ENCODE results near the gene ZNF574. TPM values are rescaled to one million over a fixed set of nuclear protein-coding genes. Genes with fewer than 3 reads are reported as not detected.

ZNF574 gene
- polyA plus RNA-seq, 1 of the 3 experiments (the other 2 are of a cell fraction), result 8.5 TPM

DNA sequence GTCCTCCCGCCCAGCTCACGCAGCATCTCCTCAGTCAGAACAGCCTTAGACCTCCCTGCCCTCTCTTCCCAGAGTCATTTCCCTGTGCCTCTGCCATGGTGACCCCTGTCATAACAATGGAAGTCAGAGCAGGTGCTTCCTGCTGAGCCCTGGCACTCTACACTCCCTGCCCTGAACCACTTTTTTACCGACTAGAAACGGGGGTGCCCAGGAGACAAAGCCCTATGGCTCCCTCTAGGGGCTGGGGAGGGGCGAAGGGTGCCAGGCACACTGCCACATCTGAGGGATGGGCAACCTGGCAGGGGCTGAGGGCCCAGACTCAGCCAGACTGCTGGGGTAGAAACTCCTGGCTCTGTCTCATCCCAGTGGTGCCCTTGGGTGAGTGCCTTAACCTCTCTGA, 16.4 kb downstream of the ZNF574 start:
- Histone ChIP-seq H3K36me3 (replicated peaks in 1 of 2; ENCODE audit: control insufficient read depth in 1 of 2, insufficient read depth in 2 of 2, low read length in 1 of 2) (no peaks in the 10 kb centered on the region), H3K9me2 (no peaks in the 10 kb centered on the region), H3K79me2 (ENCODE audit: insufficient read depth) (no peaks in the 10 kb centered on the region), H3K27me3 (ENCODE audit: insufficient read depth) (no peaks in the 10 kb centered on the region), H3K4me2 (no peak overlapping the region), H3K9ac (no peak overlapping the region), H3K4me3 (ENCODE audit: low read depth in 2 of 2, low read length in 1 of 2) (no peak overlapping the region), H4K20me1 (ENCODE audit: insufficient read depth) (no peaks in the 10 kb centered on the region), H3K4me1 (ENCODE audit: control insufficient read depth in 1 of 2, insufficient read depth in 2 of 2, low read depth in 1 of 2, low read length in 1 of 2) (peaks cover 5 to 16% of the 10 kb centered on the region in 2 experiments; a peak in 3 of 4 replicates), H2AFZ (ENCODE audit: low read depth) (no peak overlapping the region), H3K9me3 (no peaks in the 10 kb centered on the region), H3F3A (replicated peaks; ENCODE audit: insufficient read depth) (peaks cover 7% of the 10 kb centered on the region), H3K27ac (ENCODE audit: low read depth in 2 of 2, low read length in 1 of 2) (no peak overlapping the region)
- TF ChIP-seq MEF2A (IDR thresholded peaks at IDR 0.05; ENCODE audit: borderline replicate concordance, low read depth) (no peak), RAD21 (IDR thresholded peaks at IDR 0.05; ENCODE audit: low read length) (peak; percentile 32)
- TF ChIP-seq, protein P1, sequence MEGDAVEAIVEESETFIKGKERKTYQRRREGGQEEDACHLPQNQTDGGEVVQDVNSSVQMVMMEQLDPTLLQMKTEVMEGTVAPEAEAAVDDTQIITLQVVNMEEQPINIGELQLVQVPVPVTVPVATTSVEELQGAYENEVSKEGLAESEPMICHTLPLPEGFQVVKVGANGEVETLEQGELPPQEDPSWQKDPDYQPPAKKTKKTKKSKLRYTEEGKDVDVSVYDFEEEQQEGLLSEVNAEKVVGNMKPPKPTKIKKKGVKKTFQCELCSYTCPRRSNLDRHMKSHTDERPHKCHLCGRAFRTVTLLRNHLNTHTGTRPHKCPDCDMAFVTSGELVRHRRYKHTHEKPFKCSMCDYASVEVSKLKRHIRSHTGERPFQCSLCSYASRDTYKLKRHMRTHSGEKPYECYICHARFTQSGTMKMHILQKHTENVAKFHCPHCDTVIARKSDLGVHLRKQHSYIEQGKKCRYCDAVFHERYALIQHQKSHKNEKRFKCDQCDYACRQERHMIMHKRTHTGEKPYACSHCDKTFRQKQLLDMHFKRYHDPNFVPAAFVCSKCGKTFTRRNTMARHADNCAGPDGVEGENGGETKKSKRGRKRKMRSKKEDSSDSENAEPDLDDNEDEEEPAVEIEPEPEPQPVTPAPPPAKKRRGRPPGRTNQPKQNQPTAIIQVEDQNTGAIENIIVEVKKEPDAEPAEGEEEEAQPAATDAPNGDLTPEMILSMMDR (IDR thresholded peaks at IDR 0.05), result peak; percentile 53
- CTCF ChIA-PET, result interaction anchor here (0.8 to 5.1 kb wide), 4 partner anchors 16 to 91 kb away, joined by 3 to 27 read pairs (median 4); no protein-coding TSS in a partner anchor
- peak; percentile 63 for DNase-seq
- WGBS (ENCODE audit: low lambda C conversion rate), result 75% methylated on average over 5 of the region's 5 CpGs
- POLR2A ChIA-PET, result no interaction called here

DNA sequence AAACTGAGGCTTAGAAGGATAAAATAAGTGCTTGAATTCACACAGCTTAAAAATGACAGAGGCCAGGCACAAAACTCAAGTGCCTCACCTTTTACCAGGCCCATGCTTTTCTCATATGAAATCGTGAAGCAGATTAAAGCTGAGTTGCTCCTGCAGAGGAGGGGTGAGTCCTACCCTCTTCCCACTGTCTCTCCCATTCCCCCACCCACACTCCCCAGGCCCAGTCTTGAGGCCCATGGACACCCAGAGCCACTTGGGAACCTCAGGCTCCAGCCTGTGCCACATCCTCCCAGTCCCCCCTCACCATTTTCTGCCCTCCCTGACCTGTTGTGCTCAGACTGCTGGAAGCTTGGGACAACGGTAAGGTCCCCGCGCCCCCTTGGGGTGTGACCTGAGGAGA, 17.5 kb downstream of the ZNF574 start:
- Histone ChIP-seq H3F3A (replicated peaks; ENCODE audit: insufficient read depth) (peaks cover 6% of the 10 kb centered on the region), H3K9me2 (no peaks in the 10 kb centered on the region), H3K79me2 (ENCODE audit: insufficient read depth) (no peaks in the 10 kb centered on the region), H3K9me3 (no peaks in the 10 kb centered on the region), H4K20me1 (ENCODE audit: insufficient read depth) (no peaks in the 10 kb centered on the region), H3K4me1 (ENCODE audit: control insufficient read depth in 1 of 2, insufficient read depth in 2 of 2, low read depth in 1 of 2, low read length in 1 of 2) (peaks cover 5 to 6% of the 10 kb centered on the region in 2 experiments; a peak in 3 of 4 replicates), H3K27me3 (ENCODE audit: insufficient read depth) (no peaks in the 10 kb centered on the region), H3K36me3 (replicated peaks in 1 of 2; ENCODE audit: control insufficient read depth in 1 of 2, insufficient read depth in 2 of 2, low read length in 1 of 2) (no peaks in the 10 kb centered on the region), H3K4me2 (no peak overlapping the region), H3K9ac (no peak overlapping the region), H3K4me3 (ENCODE audit: low read depth in 2 of 2, low read length in 1 of 2) (no peak overlapping the region), H2AFZ (ENCODE audit: low read depth) (no peak overlapping the region), H3K27ac (ENCODE audit: low read depth in 2 of 2, low read length in 1 of 2) (no peak overlapping the region)
- ChIA-PET POLR2A (no interaction called here), CTCF (interaction anchor here (5.1 kb wide), 1 partner anchor 15 kb away, joined by 27 read pairs; no protein-coding TSS in a partner anchor)
- WGBS (ENCODE audit: low lambda C conversion rate), result 74% methylated on average over 4 of the region's 4 CpGs
- DNase-seq, result no peak
- no peak for TF ChIP-seq GATA2 (CRISPR knock-in tag; IDR thresholded peaks at IDR 0.05)
- TF ChIP-seq FOXJ3 (CRISPR knock-in tag; IDR thresholded peaks at IDR 0.05), result no peak
- TF ChIP-seq, protein P2, sequence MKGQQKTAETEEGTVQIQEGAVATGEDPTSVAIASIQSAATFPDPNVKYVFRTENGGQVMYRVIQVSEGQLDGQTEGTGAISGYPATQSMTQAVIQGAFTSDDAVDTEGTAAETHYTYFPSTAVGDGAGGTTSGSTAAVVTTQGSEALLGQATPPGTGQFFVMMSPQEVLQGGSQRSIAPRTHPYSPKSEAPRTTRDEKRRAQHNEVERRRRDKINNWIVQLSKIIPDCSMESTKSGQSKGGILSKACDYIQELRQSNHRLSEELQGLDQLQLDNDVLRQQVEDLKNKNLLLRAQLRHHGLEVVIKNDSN (IDR thresholded peaks at IDR 0.05; ENCODE audit: borderline replicate concordance, low read depth), result no peak
- no peak for TF ChIP-seq EP300 (IDR thresholded peaks at IDR 0.05; ENCODE audit: borderline replicate concordance in 1 of 2, low read depth in 1 of 2, low read length in 1 of 2)

DNA sequence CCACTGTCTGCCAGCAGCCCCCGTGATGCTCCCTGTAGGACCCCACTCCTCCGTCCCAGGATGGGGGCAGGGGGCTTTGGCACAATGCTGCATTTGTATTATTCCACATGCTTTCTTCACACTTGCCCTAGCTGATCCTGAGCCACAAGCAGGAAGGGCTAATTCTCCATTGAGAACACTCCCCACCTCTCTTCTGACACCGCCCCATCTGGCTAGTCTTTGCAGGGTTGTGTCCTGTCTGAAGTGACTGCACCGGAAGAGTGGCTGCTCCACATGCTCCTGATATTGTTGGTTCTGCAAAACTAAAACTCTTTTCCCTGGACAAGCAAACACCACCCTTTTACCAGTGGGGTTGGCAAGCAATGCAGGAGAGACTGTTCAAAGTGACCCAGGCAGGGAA, 18.0 kb downstream of the ZNF574 start:
- Histone ChIP-seq H3K4me1 (ENCODE audit: control insufficient read depth in 1 of 2, insufficient read depth in 2 of 2, low read depth in 1 of 2, low read length in 1 of 2) (peaks cover 2 to 8% of the 10 kb centered on the region in 2 experiments; a peak in 3 of 4 replicates), H3K27me3 (ENCODE audit: insufficient read depth) (no peaks in the 10 kb centered on the region), H3K9me3 (no peaks in the 10 kb centered on the region), H3K27ac (ENCODE audit: low read depth in 2 of 2, low read length in 1 of 2) (no peak overlapping the region), H3K9ac (no peak overlapping the region), H3K4me3 (ENCODE audit: low read depth in 2 of 2, low read length in 1 of 2) (no peak overlapping the region), H3K36me3 (replicated peaks in 1 of 2; ENCODE audit: control insufficient read depth in 1 of 2, insufficient read depth in 2 of 2, low read length in 1 of 2) (no peaks in the 10 kb centered on the region), H4K20me1 (ENCODE audit: insufficient read depth) (no peaks in the 10 kb centered on the region), H3K9me2 (no peaks in the 10 kb centered on the region), H3F3A (replicated peaks; ENCODE audit: insufficient read depth) (peaks cover 3% of the 10 kb centered on the region), H3K4me2 (no peak overlapping the region), H2AFZ (ENCODE audit: low read depth) (no peak overlapping the region), H3K79me2 (ENCODE audit: insufficient read depth) (no peaks in the 10 kb centered on the region)
- WGBS (ENCODE audit: low lambda C conversion rate), result 77% methylated on average over 4 of the region's 4 CpGs
- POLR2A ChIA-PET, result no interaction called here
- TF ChIP-seq SMC3 (IDR thresholded peaks at IDR 0.05; ENCODE audit: low read depth, low read length), result no peak
- CTCF ChIA-PET, result interaction anchor here (2.3 to 5.1 kb wide), 2 partner anchors 12 to 14 kb away, joined by 6 to 27 read pairs; no protein-coding TSS in a partner anchor
- DNase-seq, result no peak
